Esophagus muscularis mucosa (tissue), 4 donors: ENCODE results near the gene MAPK12. TPM values are rescaled to one million over a fixed set of nuclear protein-coding genes. Genes with fewer than 3 reads are reported as not detected.

Experiments used
- DNase-seq: peaks from one replicate; pipeline ENCODE4 v3.0.0-alpha.2; 2017; ENCODE audit errors: extremely low spot score
- H3K27ac ChIP-seq, 4 donors: fragments of 200-600 bp; sonication (generic); replicated peaks in 1 of 4; 1 replicate in 3 of 4; 2 replicates in 1 of 4; pipeline ENCODE4 v1.5.1; 2016 to 2019; ENCODE audit warnings: mild to moderate bottlenecking in 1 of 4
- H3K27me3 ChIP-seq, 4 donors: fragments of 200-600 bp; sonication (generic); one replicate each; pipeline versions ENCODE4 v1.5.1 to v1.6.0; 2016 to 2019
- H3K36me3 ChIP-seq, 4 donors: fragments of 200-600 bp; sonication (generic); one replicate each; pipeline ENCODE4 v1.5.1; 2016 to 2019
- H3K4me1 ChIP-seq, 4 donors: fragments of 200-600 bp; sonication (generic); one replicate each; pipeline ENCODE4 v1.5.1; 2016 to 2019
- H3K4me3 ChIP-seq, 4 donors: fragments of 200-600 bp; sonication (generic); 1 replicate in 2 of 4; 2 replicates in 2 of 4; pipeline ENCODE4 v1.5.1; 2016 to 2019; ENCODE audit warnings: mild to moderate bottlenecking in 4 of 4, moderate library complexity in 1 of 4
- H3K9me3 ChIP-seq, 4 donors: fragments of 200-600 bp; sonication (generic); 1 replicate in 3 of 4; 2 replicates in 1 of 4; pipeline ENCODE4 v1.5.1; 2016 to 2019
- CTCF ChIP-seq, 3 experiments: fragments of 200-600 bp in 2 of 3; fragments of 450-650 bp in 1 of 3; sonication (generic) in 2 of 3; IDR thresholded peaks; one replicate each; pipeline ENCODE4 v1.5.1; 2017 to 2019; ENCODE audit warnings: antibody characterized with exemption in 3 of 3, mild to moderate bottlenecking in 2 of 3, moderate library complexity in 1 of 3
- EP300 ChIP-seq: sonication (generic); formaldehyde crosslinking; IDR thresholded peaks from one replicate; pipeline ENCODE4 v1.6.1; 2017; ENCODE audit warnings: antibody characterized with exemption
- POLR2A ChIP-seq: fragments of 450-650 bp; IDR thresholded peaks from one replicate; pipeline ENCODE4 v1.6.1; 2017; ENCODE audit warnings: antibody characterized with exemption, moderate library complexity, mild to moderate bottlenecking, low read depth
- POLR2AphosphoS5 ChIP-seq, 2 donors: sonication (generic); formaldehyde crosslinking; IDR thresholded peaks; one replicate each; pipeline ENCODE4 v1.6.1; 2017; ENCODE audit warnings: antibody characterized with exemption in 2 of 2
- WGBS: methylation state at CpG from one replicate; pipeline ENCODE4 v1.1.5; 2018; 5-methylcytosine and 5-hydroxymethylcytosine counted together
- intact Hi-C: fragments of 100-400 bp; cut with DNase I; formaldehyde crosslinking; loops from one replicate; pipeline ENCODE4 v1.15.1; 2023
- total RNA-seq, 4 donors: library from RNA; depleted of rRNA; stranded (reverse); fragments of >200 nt; gene quantifications; one replicate each; pipeline versions ENCODE4 v1.1.0 to v1.2.1, GENCODE V29; 2016

Gene MAPK12
- total RNA-seq, 4 donors from 2014 or later, result 5.8 to 22.9 (median 16.1) TPM

- Histone ChIP-seq H3K9me3 (no peaks in the 10 kb centered on the region), H3K27ac (no peak overlapping the region), H3K4me1 (peaks cover 46 to 68% (median 59%) of the 10 kb centered on the region in 4 donors), H3K36me3 (no peaks in the 10 kb centered on the region), H3K27me3 (peaks cover 0 to 26% (median 0%) of the 10 kb centered on the region in 4 donors), H3K4me3 (no peak overlapping the region)
- TF ChIP-seq POLR2A (no peak), CTCF (IDR thresholded peaks at IDR 0.05) (no peak), POLR2AphosphoS5 (IDR thresholded peaks at IDR 0.05) (no peak), EP300 (no peak)
- DNase-seq, result no peak
- WGBS, result 83% methylated on average over 11 of the region's 15 CpGs
- intact Hi-C loops, result no loop called here
Measured at GRCh38 chr22:50264946-50265669, 3.6 kb upstream of the MAPK12 start.

- no peaks in the 10 kb centered on the region for H3K9me3 ChIP-seq
- TF ChIP-seq POLR2AphosphoS5 (IDR thresholded peaks at IDR 0.05) (no peak), POLR2A (no peak), CTCF (IDR thresholded peaks at IDR 0.05) (no peak), EP300 (no peak)
- H3K27ac ChIP-seq, result no peak overlapping the region
- peaks cover 0 to 31% (median 0%) of the 10 kb centered on the region in 4 donors for H3K27me3 ChIP-seq
- no peaks in the 10 kb centered on the region for H3K36me3 ChIP-seq
- intact Hi-C loops, result no loop called here
- DNase-seq, result no peak
- no peak overlapping the region for H3K4me3 ChIP-seq
- H3K4me1 ChIP-seq, result peaks cover 38 to 66% (median 58%) of the 10 kb centered on the region in 4 donors
- WGBS, result 89% methylated on average over 11 of the region's 15 CpGs
Measured at GRCh38 chr22:50264104-50264745, 2.7 kb upstream of the MAPK12 start.

- Histone ChIP-seq H3K4me1 (peaks cover 33 to 57% (median 48%) of the 10 kb centered on the region in 4 donors), H3K4me3 (no peak overlapping the region), H3K36me3 (peaks cover 0 to 1% (median 0%) of the 10 kb centered on the region in 4 donors), H3K27me3 (peaks cover 0 to 38% (median 0%) of the 10 kb centered on the region in 4 donors), H3K9me3 (no peaks in the 10 kb centered on the region), H3K27ac (no peak overlapping the region)
- intact Hi-C loops, result no loop called here
- DNase-seq, result no peak
- WGBS, result 69% methylated on average over 8 of the region's 9 CpGs
- TF ChIP-seq POLR2A (no peak), EP300 (no peak), POLR2AphosphoS5 (IDR thresholded peaks at IDR 0.05) (no peak), CTCF (IDR thresholded peaks at IDR 0.05) (no peak)
Measured at GRCh38 chr22:50262973-50263617, 1.6 kb upstream of the MAPK12 start.

GRCh38 chr22:50262460-50262911 is 1.0 kb upstream of the MAPK12 start:
- TF ChIP-seq POLR2AphosphoS5 (IDR thresholded peaks at IDR 0.05) (no peak), EP300 (no peak), POLR2A (no peak), CTCF (IDR thresholded peaks at IDR 0.05) (no peak)
- intact Hi-C loops, result no loop called here
- H3K4me3 ChIP-seq, result peak overlapping the region in 1 of 4 donors; percentile 58
- peaks cover 0 to 7% (median 1%) of the 10 kb centered on the region in 4 donors for H3K36me3 ChIP-seq
- H3K27ac ChIP-seq, result no peak overlapping the region
- no CpG with 5 or more reads among the region's 7 CpGs for WGBS
- peaks cover 32 to 51% (median 42%) of the 10 kb centered on the region in 4 donors for H3K4me1 ChIP-seq
- no peaks in the 10 kb centered on the region for H3K9me3 ChIP-seq
- no peak for DNase-seq
- peaks cover 0 to 41% (median 0%) of the 10 kb centered on the region in 4 donors for H3K27me3 ChIP-seq
